ENCODE data around the gene BFSP2.

Gene BFSP2, protein sequence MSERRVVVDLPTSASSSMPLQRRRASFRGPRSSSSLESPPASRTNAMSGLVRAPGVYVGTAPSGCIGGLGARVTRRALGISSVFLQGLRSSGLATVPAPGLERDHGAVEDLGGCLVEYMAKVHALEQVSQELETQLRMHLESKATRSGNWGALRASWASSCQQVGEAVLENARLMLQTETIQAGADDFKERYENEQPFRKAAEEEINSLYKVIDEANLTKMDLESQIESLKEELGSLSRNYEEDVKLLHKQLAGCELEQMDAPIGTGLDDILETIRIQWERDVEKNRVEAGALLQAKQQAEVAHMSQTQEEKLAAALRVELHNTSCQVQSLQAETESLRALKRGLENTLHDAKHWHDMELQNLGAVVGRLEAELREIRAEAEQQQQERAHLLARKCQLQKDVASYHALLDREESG

DNA sequence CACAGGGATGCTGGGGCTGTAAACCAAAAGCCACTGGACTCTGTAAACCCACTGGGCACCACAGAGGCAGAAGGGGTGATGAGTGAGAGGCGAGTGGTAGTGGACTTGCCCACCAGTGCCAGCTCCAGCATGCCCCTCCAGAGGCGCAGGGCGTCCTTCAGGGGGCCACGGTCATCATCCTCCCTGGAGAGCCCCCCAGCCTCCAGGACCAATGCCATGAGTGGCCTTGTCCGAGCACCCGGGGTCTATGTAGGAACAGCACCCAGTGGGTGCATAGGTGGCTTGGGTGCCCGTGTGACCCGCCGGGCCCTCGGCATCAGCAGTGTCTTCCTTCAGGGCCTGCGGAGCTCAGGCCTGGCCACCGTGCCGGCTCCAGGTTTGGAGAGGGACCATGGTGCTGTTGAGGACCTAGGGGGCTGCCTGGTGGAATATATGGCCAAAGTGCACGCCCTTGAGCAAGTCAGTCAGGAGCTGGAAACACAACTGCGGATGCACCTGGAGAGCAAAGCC lies at the start of gene BFSP2:
TSS of gene BFSP2 (plus strand) at position 51 of the 510 bp plus-strand sequence. CDS start at position 79, 28 bp downstream.
- in situ Hi-C loops (cut with HindIII; ENCODE audit: low sequenced_read_pairs), result no loop called here

DNA sequence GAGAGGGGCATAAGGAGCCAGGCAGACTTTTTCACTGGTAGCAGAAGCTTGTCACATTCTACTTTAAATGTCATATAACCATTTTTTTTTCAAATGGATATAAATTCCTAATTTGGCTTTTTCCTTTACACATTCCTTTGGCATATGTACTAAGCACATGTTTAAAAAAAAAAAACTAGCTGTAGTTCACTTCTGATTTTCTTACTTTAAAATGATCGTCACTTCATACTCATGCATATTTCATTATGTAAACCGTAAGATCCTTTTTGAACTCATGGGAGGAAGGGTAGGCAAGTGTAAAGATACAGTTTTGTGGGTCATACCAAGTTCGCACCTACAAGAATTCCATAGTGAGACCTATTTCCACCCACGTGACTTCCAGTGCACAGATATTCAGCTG lies 45.1 kb upstream of the BFSP2 start:
- in situ Hi-C loops (cut with HindIII; ENCODE audit: low sequenced_read_pairs), result no loop called here

DNA sequence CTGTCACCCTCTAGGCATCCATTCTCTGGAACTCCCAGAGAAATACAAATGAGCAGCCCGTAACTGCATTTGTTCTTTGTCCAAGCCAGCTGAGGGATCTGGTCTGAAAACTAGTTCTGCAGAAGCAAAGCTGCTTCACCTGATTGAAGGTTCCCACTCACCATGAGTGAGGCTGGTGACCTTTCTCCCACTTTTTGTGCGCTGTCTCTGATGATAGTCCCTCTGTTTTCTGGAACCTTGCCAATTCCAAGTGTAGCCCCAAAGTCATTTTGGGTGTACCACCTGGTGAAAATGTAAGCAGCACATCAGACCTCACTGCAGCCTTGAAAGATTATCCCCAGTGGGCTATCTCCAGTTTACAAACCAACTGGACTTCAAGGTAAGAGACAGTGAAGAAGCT lies 39.4 kb upstream of the BFSP2 start:
- in situ Hi-C loops (cut with HindIII; ENCODE audit: low sequenced_read_pairs), result no loop called here

DNA sequence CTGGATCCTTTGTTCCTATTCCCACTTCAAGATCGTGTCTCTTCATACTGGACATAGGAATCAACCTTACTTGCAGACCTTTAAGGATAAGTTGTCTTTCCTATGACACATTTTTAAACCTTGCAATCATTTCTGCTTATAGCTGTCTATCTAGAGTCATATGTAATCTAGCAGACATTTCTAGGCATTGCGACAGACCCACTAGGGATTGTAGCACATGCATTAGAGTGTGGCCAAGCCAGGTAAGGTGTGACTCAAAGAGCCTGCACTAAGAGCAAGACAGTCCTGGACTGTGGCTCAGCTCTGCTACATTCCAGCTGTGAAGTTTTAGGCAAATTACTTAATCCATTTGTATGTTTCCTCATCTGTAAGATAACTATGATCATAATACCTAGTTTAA lies 38.8 kb upstream of the BFSP2 start:
- in situ Hi-C loops (cut with HindIII; ENCODE audit: low sequenced_read_pairs), result no loop called here

DNA sequence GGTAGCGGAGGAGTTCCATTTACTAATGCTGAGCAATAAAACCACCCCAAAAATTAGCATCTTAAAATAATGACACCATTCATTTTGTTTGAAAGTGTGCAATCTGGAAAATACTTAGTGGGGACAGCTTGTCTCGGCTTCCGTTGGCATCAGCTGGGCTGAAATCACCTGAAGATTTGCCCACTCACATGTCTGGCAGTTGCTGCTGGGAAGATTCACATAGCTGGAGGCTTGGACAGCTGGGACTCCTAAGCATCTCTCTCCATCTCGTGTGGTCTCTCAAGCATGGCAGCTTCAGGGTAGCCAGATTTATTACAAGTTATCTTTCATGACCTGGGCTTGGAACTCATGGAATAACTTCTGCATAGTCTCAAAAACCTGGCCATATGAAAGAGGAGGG lies 38.4 kb upstream of the BFSP2 start:
- in situ Hi-C loops (cut with HindIII; ENCODE audit: low sequenced_read_pairs), result no loop called here

DNA sequence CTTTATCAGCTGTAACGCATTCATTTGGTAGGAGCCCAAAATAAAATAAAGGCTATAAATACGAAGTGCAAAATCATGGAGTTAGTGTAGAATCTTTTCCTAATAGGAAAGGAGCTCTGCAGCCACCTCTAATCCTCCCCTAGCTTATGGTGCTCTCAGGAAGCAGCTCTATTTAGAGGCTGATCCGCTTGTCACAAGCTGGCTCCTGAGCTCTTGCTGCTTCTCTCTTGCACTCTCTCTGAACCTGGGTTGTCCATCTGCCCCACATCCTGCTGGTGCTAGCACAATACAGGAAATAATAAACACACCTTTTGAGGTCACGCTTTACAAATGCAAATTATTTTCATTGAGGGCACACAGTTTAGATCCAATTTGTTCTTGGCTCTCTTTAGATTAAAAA lies 37.3 kb upstream of the BFSP2 start:
- in situ Hi-C loops (cut with HindIII; ENCODE audit: low sequenced_read_pairs), result no loop called here

DNA sequence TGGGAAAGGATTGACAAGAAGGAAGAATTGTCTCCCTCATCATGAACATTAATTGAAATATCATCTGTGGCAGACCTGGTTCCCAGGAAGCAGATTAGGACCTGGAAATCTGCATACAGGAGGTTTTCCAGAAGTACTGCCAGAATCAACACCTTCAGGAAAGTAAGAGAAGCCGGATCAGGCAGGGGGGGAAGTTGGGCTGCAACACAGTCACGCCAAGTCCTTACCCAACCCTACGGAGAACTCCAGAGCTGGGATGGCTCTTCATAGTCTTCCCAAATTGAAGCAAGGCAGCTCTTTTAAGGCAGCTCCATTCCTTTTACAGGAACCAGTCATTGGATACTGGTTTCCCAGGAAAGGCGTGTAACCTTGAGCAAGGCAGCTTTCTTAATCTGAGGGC lies 35.2 kb upstream of the BFSP2 start:
- in situ Hi-C loops (cut with HindIII; ENCODE audit: low sequenced_read_pairs), result no loop called here

DNA sequence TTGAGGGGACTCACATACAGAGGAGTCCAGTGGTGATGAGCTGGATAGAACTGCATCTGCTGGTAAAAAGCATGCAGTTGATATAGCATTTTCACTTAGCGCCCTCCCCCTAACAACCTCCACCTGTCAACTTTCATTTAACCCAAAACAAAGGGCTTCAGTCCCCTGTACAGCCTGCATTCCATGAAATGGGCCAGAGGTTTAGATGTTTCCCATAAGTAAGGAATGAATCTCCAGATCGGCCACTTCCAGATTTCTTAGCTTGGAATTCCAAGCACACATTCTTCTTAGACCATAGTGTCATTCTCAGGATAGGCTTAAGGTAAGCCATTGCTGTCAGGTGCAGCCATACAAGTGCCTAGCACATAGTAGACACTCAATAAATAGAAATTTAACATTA lies 32.9 kb upstream of the BFSP2 start:
- in situ Hi-C loops (cut with HindIII; ENCODE audit: low sequenced_read_pairs), result no loop called here

DNA sequence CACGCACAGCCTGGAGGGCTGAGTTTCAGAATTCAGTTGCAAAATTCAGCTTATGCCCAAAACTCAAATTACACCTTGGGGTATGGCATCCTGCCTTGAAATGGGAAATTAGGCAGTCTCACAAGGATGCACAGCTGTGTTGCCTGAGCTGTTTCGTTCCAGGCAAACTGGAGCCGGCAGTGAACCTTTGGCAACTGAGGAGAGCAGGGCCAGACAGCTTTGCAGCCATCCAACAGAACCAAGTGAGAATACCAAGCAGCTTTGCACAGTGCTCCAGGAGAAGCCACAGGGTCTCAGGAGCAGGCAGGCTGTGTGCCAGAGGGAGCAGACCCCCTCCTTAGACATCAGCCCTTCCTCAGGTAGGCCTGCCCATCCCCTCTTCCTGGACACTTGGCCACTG lies 32.5 kb upstream of the BFSP2 start:
- in situ Hi-C loops (cut with HindIII; ENCODE audit: low sequenced_read_pairs), result no loop called here

DNA sequence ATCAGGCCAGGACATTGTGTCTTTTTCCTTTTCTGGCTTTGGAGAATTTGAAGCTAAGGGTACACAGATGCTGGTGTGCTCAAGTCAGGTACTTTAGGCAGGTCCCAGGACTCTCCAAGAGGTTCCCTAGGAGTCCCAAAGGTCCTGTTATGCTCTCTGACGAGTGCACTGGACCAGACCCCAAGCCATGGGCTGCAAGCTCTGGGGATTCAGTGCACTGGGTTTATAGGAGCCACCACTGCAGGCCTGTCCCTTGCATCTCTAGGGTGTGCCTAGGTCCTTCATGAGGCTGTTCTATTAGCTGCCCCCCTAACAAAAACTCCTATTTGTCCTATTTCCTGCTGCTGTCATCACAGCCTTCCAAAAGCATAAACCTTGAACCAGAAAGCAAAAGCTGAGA lies 31.9 kb upstream of the BFSP2 start:
- in situ Hi-C loops (cut with HindIII; ENCODE audit: low sequenced_read_pairs), result no loop called here

DNA sequence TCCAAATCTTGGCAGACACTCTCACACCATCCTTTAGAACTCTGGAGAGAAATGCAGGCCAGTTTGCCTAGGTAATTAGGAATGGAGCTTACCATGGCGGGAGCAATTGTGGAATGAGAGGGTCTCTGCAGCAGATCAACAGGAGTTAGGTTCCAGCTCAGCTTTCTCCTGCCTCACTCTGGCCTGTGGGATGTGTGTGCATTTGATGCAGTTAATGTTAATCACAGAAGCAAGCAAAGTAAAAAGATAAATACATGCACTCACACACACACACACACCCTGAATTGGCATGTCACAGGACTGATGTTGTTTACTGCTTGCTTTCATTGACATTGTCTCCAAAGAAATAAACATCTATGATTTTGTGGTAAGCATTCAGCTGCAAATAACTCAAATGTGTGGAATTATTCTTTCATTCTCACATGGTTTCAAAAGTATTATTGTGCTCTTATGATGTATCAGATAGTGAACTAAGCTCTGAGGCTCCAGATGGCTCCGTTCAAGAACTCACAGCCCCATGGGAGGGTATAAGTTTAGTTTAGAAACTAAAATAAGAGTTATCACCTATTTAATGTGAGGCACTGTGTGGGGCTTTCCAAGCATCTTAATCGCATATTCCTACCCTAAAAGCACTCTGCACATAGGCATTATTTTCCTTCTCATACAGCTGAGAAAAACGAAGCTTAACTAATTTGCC lies 31.3 kb upstream of the BFSP2 start:
- in situ Hi-C loops (cut with HindIII; ENCODE audit: low sequenced_read_pairs), result no loop called here

DNA sequence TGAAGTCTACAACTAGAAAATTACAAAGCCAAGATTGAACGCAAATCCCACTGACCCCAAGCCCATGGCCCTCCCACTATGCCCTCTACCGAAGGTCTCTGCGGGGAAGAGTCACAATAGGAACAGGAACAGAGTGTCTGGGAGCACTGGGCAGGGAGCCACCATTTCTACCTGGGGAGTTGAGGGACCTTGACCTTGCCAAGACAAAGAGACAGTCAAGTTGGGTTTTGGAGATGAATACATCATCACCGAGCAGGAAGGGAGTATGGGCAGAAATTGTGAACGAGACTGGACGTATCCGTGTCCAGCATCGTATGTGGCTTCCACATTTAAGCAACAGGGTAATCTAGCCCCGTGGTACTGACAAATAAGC lies 30.8 kb upstream of the BFSP2 start:
- in situ Hi-C loops (cut with HindIII; ENCODE audit: low sequenced_read_pairs), result no loop called here

DNA sequence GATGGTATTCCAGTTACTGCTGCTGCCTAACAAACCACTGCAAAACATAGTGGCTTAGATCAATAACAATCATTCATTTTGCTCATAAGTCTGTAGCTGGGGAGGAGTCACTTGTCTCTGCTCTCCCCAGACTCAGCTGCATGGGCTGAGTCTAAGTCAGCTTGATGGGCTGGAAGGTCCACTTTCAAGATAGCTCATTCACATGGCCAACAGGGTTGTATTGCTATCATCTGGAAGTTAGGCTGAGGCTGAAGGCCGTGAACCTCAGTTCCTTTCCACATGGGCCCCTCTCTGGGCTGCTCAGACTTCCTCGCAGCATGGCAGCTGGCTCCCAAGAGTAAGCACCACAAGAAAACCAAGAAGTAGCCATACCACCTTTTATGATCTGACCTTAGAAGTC lies 28.7 kb upstream of the BFSP2 start:
- in situ Hi-C loops (cut with HindIII; ENCODE audit: low sequenced_read_pairs), result no loop called here

DNA sequence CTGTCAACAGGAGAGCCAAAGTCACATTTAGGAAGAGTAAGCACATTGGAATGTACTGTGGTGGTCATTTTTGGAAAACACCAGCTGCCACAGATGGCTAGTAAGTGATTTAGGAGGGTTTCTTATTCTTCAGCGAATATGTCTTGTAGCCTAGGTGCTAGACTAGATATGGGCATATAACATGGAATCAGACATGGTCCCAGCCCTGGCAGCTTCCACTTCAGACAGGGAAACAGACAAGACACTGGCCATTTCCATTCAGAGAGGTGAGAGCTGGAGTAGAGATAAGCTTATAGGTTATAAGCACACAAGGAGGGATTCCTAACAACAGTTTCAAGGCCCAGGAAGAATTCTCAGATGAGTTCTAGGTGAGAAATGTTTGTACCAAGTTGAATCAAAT lies 28.2 kb upstream of the BFSP2 start:
- in situ Hi-C loops (cut with HindIII; ENCODE audit: low sequenced_read_pairs), result no loop called here

DNA sequence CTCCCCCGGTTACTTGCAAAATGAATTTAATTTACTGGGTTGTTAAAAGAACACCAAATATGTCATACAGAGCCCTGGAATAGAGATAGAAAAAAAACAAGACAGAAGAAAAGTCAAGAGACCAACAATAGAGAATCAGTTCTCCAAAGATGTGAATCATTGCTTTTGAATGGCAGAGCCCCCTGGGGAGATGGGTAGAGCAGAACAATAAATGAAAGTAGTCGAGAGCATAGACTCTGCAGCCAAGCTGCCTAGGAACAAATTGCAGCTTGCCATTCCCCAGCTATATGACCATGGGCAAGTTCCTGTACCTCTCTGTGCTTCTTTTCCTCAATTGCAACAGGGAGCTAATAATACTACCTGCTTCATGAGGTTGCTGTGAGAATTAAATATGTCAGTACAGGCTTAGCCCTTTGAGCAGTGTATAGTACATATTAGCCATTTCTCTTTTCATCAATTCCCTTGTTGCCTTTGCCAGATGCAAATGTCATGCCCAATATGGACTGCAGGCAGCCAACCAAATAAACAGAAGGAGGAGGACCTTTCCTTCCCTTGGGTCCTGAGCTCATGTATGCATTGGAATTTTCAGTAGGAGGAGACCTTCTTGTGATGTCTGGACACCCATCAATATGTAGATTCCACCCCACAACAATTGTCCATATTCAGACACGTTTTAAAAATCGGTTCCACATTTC lies 25.0 kb upstream of the BFSP2 start:
- in situ Hi-C loops (cut with HindIII; ENCODE audit: low sequenced_read_pairs), result no loop called here

DNA sequence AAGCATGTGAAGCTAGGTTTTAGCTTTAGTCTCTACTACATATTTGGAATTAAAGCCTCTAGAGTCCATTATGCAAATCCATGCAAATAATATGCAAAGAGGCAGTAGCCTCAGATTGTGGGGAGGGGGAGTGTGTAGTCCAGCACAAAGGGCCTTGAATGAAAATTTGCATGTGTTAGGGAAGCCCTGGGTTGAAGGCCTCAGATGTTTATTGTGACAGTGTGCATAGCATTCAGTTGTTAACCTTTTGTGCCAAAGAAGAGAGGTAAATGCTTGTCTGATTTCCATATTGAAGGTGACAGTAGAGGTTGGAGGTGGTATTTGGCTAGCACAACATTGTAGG lies 24.5 kb upstream of the BFSP2 start:
- in situ Hi-C loops (cut with HindIII; ENCODE audit: low sequenced_read_pairs), result no loop called here

DNA sequence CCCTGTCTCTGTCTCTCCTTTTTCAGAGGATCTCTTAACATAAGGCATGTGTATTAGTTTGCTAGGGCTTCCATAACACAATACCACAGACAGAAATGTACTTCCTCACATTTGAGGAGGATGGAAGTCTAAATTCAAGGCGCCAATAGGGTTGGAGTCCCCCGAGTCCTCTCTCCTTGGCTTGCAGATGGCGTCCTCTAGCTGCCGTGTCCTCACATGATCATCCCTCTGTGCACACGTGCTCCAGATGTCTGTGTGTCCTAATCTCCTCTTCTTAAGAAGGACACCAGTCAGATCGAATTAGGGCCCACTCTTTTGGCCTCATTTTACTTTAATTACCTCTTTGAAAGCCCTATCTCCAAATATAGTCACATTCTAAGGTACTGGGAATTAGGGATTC lies 23.0 kb upstream of the BFSP2 start:
- in situ Hi-C loops (cut with HindIII; ENCODE audit: low sequenced_read_pairs), result no loop called here

DNA sequence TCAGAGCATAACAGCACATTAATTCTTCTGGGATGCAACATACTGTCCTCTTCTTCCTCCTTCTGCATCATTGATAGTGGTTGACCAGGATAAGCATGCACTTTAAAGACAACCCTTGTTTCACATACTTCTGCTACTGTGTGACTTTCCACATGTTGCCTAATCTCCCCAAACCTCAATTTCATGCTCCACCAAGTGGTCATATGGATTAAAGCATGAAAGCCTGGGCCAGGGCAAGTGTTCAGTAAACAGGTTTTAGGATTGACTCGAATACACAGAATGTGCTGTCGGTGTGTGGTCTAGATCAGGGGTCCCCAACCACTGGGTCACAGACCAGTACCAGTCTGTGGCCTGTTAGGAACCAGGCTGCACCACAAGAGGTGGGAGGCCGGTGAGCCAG lies 22.5 kb upstream of the BFSP2 start:
- in situ Hi-C loops (cut with HindIII; ENCODE audit: low sequenced_read_pairs), result no loop called here

DNA sequence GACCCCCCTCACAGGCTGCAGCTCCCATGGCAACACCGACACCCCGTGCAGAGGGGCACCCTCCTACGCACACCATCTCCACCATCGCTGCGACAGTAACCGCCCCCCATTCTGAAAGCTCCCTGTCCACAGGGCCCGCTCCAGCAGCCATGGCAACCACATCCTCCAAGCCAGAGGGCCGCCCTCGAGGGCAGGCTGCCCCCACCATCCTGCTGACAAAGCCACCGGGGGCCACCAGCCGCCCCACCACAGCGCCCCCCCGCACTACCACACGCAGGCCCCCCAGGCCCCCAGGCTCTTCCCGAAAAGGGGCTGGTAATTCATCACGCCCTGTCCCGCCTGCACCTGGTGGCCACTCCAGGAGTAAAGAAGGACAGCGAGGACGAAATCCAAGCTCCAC lies 19.9 kb upstream of the BFSP2 start:
- in situ Hi-C loops (cut with HindIII; ENCODE audit: low sequenced_read_pairs), result no loop called here

DNA sequence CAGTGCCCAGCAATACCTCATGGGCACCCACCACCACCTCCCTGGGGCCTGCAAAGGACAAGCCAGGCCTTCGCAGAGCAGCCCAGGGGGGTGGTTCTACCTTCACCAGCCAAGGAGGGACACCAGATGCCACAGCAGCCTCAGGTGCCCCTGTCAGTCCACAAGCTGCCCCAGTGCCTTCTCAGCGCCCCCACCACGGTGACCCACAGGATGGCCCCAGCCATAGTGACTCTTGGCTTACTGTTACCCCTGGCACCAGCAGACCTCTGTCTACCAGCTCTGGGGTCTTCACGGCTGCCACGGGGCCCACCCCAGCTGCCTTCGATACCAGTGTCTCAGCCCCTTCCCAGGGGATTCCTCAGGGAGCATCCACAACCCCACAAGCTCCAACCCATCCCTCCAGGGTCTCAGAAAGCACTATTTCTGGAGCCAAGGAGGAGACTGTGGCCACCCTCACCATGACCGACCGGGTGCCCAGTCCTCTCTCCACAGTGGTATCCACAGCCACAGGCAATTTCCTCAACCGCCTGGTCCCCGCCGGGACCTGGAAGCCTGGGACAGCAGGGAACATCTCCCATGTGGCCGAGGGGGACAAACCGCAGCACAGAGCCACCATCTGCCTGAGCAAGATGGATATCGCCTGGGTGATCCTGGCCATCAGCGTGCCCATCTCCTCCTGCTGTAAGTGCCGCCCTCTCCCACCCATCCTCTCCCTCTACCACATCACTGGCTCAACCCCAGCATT lies 19.2 kb upstream of the BFSP2 start:
- in situ Hi-C loops (cut with HindIII; ENCODE audit: low sequenced_read_pairs), result no loop called here

Data from DLD1 (cell line).